GM18519 (cell line): ENCODE results near the gene AMOTL2.

ENCODE experiments used
- ATAC-seq: cut with Tn5 transposase; IDR thresholded peaks from one replicate; pipeline ENCODE4 v1.9.1; 2021; ENCODE audit warnings: mild to moderate bottlenecking, moderate library complexity; ENCODE audit not compliant: unreplicated experiment, low FRiP score

AMOTL2 gene

GRCh38 chr3:134338201-134338512, 36.1 kb downstream of the AMOTL2 start:
- ATAC-seq, result no peak

- no peak for ATAC-seq
These were observed 36.6 kb downstream of the AMOTL2 start for GRCh38 chr3:134337511-134338200.

GRCh38 chr3:134337071-134337482, 37.2 kb downstream of the AMOTL2 start:
- ATAC-seq, result no peak

DNA sequence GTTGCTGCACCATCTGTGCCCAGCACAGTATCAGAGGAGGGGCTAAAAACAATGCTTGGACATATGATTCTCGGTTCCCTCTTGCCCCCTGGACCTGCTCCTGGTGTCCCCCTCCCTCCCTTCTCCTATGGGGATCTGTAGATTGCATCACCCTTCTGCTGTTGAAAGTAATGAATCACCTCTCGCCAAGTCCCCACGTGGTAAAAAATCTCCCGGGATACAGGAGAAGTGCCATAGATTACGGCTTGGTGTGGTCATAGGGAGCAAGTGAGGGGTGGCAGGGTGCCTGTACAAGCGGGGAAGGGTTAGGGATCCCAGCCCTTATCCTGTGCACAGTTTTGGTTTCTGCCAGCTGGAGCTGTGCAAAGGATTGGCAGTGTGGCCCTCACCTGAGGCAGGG, 37.7 kb downstream of the AMOTL2 start:
- ATAC-seq, result no peak

- no peak for ATAC-seq
These were observed 39.4 kb downstream of the AMOTL2 start for GRCh38 chr3:134334901-134335280.

DNA sequence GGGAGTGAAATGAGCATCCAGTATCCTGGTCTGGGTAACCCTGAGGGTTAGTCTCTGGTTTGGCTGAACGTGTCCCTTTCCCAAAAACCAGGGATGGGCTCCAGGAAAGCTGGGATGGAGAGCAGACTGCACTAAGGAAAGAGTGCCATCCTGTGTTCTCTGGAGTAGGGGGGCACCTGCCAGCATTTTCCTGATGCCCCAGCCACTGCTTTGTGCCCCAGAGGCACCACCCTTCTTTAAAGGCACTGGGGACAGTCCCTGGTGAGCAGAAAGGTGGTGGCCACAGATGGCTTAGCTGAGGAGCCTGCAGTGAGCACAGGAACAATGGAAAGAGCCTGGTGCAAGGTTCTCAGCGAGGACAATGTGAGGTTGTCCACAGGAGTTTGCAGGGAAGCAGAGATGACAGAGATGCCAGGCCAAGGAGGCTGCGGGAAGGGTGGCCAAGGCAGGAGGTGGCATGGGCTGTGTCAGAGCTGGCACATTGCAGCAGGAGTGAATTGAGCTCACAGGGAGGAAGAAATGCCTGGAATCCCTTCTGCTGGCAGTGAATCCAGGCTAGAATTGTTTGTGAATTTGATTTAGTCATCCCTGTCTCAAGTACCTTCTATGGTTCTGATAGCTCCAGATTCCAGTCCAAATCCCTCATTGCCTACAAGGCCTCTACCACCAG, 39.9 kb downstream of the AMOTL2 start:
- ATAC-seq, result no peak

GRCh38 chr3:134333522-134334181, 40.6 kb downstream of the AMOTL2 start:
- ATAC-seq, result no peak

DNA sequence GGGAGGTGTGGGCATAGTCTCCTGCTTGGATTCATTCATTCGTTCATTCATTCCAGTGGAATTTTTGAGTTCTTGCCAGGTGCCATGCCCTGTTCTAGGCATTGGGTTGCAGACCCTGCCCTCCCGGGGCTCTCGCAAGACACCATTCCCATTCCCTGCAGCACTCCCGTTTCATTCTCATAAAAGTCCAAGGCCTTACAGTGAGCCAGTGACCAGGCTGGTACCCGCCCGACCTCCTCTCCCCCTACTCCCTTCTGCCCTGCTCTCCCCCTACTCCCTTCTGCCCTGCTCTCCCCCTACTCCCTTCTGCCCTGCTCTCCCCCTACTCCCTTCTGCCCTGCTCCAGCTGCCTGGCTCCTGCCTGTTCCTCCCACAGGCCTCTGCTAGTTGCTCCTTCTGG, 41.9 kb downstream of the AMOTL2 start:
- no peak for ATAC-seq

DNA sequence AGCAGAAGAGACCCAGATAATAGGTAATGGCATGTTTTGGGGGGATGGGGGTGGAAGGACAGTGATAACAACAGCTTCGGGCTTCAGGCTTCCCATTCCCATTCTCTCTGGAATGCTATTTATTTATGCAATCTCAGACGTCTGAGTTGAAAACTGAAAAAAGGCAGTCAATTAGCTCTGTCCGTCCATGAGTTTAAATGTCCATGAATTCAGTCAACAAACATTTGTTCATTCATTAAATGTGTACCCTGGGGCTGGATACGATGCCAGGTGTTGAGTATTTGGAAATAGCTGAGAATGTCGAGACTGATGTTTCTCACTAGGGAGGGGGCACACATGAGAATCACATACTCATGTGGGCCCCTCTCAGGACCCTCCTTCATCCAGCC, 42.4 kb downstream of the AMOTL2 start:
- no peak for ATAC-seq

DNA sequence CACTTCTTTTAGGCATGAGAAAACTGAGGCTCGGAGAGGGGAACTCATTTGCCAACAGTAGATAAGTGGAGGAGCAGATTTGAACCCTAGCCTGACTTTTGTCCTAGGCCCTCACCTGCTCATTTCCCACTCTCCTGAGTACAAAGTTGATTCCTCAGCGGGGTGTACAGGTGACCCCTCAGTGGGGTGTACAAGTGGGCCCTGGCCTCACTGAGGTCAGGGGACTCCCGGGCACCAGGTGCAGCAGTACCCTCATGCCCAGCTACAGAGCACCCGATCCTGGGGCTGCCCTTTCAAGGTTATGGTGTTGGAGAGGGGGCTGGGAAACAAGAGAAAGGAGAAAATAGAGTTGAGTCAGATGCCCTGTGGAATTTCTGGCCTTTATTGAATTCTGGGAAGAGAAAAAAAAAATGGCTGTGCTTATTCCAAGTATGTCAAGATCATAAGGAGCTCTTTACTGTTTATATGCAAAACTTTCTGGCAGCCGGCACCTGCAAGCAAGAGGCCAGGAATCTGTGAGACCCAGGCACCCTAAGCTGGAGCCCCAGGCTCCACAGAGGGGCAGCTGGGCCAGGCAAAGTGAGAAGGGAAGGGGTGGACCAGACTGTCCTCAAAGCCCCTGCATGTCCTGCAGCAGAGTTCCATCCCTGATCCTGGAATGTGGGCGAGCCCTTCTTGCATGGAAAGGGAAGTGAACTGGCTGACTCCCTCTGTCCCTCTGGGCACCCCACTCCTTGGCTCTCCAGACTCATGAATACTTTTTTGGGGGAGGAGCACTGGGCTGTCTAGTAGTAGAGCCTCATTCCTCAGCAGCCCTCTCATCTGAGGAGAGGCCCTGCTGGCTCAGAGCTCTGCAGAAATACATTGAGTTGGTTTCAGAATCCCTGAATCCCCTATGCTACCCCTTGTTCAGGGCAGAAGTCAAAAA, 43.1 kb downstream of the AMOTL2 start:
- no peak for ATAC-seq

GRCh38 chr3:134328846-134329245, 45.4 kb downstream of the AMOTL2 start:
- no peak for ATAC-seq

DNA sequence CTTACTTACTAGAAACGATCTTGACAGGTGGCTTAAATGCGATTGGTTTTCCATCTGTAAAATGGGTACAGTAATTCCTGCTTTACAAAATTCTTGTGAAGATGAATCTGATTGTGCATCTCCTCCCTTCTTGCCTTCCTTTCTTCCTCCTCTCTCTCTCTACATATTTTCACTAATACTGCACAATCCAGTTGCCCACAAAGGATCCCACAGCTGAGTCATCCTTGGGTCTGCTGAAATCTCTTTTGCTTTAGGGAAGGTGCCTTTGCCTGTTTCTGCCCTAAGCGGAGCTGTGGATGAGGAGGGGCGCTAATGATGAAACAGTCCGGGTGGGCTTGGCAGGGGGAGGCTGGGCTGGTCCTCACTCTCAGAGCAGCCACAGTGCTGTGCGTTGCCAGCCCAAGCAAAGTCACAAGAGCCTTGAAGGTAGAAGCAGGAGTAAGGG, 46.1 kb downstream of the AMOTL2 start:
- no peak for ATAC-seq

- no peak for ATAC-seq
These were observed 46.7 kb downstream of the AMOTL2 start for GRCh38 chr3:134327594-134327975.

DNA sequence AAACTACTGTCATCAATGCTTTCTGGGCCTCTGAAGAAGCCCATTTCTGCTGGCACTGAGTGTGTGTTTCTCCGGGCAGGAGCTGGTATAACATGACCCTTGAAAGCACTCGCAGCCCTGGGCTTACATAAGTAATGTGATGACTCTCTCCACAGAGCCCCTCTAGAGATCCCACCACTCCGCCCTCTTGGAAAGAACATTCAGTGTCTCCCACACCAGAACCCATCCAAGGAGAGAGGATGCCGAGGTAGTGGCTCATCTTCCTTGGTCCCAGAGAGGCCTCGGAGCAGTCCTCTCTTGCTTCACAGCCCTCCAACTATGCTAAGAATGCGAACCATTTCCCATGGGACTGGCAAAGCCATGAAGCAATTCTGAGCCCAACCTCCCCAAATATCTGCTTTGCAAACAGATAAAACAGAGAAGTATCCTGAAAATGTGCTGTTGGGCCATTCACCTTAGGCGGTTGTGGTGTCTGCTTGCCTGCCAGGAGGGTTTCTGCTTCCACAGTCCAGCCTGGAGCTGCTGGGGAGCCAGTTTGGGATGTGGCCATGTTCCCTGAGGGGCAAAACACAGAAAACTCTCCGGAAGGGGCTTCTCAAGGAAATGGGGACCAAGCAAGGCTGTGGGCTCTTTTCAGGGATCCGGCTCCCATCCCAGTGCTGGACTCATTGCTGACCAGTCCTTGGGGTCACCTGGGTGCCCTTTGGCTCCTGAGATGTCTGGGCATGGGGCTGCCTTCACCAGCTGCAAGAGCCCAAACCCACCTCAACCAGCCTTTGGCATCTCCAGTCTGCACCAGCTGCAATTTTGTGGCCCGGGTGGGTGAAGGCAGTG, 47.3 kb downstream of the AMOTL2 start:
- ATAC-seq, result no peak

DNA sequence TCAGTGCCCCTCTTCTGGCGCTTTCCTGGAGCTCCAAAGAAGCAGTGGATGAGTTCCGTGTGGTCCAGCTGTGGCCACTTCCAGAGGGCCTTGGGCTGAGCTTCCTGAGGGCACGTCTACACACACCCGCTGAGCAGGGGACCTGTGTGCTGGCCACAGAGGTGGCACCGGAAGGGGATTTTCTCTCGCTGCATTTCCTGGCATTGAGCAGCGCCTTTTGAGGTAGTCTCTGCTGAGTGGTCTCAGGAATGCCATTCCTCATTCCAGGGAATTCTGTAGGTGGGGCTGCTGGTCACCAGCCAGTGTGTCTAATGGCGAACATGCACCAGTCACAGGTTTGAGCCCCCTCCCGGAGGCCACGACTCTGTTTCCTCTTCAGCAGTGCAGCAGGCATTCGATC, 48.1 kb downstream of the AMOTL2 start:
- ATAC-seq, result no peak

DNA sequence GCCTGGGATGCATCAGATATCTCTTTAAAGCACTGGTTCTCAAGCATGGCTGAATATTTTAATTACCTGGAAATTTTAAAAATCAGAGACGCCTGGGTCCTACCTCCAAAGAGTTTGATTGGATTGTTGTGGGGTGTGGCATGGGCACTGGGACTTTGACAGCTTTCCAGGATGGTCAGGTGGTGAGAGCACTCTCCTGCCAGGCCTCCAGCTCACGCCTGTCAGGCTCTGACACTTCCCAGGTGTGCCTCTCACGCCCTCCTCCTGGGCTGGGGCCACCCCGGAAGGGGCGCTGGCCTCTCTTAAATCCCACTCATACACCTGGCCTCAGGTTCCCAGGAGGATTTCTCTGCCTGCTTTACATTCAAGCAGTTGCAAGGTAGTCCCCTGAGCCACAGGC, 48.5 kb downstream of the AMOTL2 start:
- ATAC-seq, result no peak

- ATAC-seq, result no peak
These were observed 49.1 kb downstream of the AMOTL2 start for GRCh38 chr3:134325061-134325705.

DNA sequence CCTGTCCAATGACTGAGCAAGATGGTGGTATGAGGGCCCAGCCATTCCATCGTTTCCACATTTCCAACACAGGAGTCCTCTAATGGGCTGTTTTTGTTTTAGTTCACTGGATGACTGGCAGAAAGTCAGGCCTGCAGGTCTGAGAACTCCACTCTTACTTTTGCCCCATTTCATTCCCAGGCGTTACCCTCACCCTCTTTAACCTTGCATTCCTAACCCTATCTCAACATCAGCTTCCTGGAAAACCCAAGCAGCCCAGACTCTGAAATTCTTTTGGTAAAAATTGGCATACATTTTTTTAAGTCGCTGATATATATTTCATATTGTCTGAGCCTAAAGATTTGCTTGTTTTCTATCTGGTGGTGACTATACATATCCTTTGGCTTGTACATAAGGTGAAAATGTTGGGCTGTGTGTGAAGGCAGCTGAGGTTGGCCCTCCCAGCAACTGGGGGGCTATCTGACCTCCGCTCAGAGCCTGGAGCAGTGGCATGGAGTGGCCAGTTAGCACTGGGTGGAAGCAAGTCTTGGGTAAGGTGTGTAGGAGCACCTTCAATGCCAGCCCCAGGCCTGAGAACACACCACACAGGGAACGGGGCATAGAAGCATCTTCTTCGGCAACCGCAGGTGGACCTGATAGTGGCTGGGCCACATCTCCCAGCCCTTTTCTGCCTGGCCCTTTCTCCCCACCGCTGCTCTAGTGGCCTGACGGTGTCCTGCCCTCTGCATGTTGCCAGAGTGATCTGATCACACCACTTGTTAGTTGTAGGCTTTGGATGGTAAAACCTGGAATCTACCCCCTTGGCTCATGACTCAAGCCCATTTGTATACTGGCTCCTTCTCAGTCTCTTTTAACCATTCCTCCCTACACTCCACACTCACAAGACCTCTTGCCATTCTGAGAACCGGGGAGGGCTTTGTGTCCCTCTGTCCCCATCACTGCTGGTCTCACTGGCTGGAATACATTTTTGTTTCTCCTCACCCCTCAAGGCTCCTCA, 50.0 kb downstream of the AMOTL2 start:
- no peak for ATAC-seq
